CD4-positive, alpha-beta T cell treated with Interleukin-21 for 1 hour (primary cell): ENCODE measurements around the gene CDK8.

Experiments used
- DNase-seq: peaks from one replicate; pipeline ENCODE4 v3.0.0-alpha.2; 2020

The CDK8 gene

GRCh38 chr13:26449063-26449848 is 195.3 kb downstream of the CDK8 start:
- no peak for DNase-seq
